ENCODE data around the gene FAM151B.

GRCh38 chr5:80504833-80505232 lies 16.9 kb downstream of the FAM151B start:
- TF ChIP-seq POLR2A (IDR thresholded peaks at IDR 0.05; ENCODE audit: low read depth, low read length): no peak
- TF ChIP-seq POLR2AphosphoS5 (IDR thresholded peaks at IDR 0.05; ENCODE audit: low read depth, low read length): no peak
- TF ChIP-seq TAF1 (IDR thresholded peaks at IDR 0.05; ENCODE audit: borderline replicate concordance, low read depth, low read length): no peak
